WTC11 (cell line): ENCODE results near the gene ZNF607. TPM values are rescaled to one million over a fixed set of nuclear protein-coding genes. Genes with fewer than 3 reads are reported as not detected.
A peak's percentile ranks its signal among the peaks of the same experiment; 100 is the strongest.

Experiments
- ATAC-seq: fragments of 200-7000 bp; cut with Tn5 transposase; 2 replicates; pipeline ENCODE4 v1.10.0; 2021; ENCODE audit warnings: mild to moderate bottlenecking, moderate library complexity
- CTCF ChIA-PET: fragments of 300-600 bp; sonication (Branson Sonifier 250); formaldehyde crosslinking; loops from one replicate; lab custom pipeline; 2021; ENCODE audit warnings: antibody characterized with exemption; lab: Charles Lee
- POLR2A ChIA-PET: fragments of 350-600 bp; sonication (Branson Sonifier 250); formaldehyde crosslinking; loops from one replicate; lab custom pipeline; 2021; ENCODE audit warnings: antibody characterized with exemption; lab: Charles Lee
- DNase-seq: peaks from one replicate; pipeline ENCODE4 v3.0.0; 2021; ENCODE audit warnings: low spot score
- H3K27ac Mint-ChIP-seq: 2 replicates; pipeline ENCODE4 v1.8.0; 2021; ENCODE audit warnings: mixed read lengths
- H3K27me3 Mint-ChIP-seq: 2 replicates; pipeline ENCODE4 v1.8.0; 2021; ENCODE audit warnings: low read depth, mild to moderate bottlenecking, moderate library complexity, mixed read lengths
- H3K36me3 Mint-ChIP-seq: 2 replicates; pipeline ENCODE4 v1.8.0; 2021; ENCODE audit warnings: mixed read lengths
- H3K4me1 Mint-ChIP-seq: 2 replicates; pipeline ENCODE4 v1.8.0; 2022; ENCODE audit warnings: mixed read lengths
- H3K4me3 Mint-ChIP-seq: 2 replicates; pipeline ENCODE4 v1.8.0; 2021; ENCODE audit warnings: mild to moderate bottlenecking, moderate library complexity, mixed read lengths
- H3K9me3 Mint-ChIP-seq: 2 replicates; pipeline ENCODE4 v1.8.0; 2021; ENCODE audit warnings: mixed read lengths
- ATF1 ChIP-seq: sonication (generic); formaldehyde crosslinking; IDR thresholded peaks from 2 replicates; pipeline ENCODE4 v1.8.1; 2023; ENCODE audit warnings: mild to moderate bottlenecking, moderate library complexity, missing genetic modification reagents
- E2F4 ChIP-seq: sonication (generic); formaldehyde crosslinking; IDR thresholded peaks from 2 replicates; pipeline ENCODE4 v1.8.1; 2022; ENCODE audit warnings: low read depth, mild to moderate bottlenecking, moderate library complexity, missing genetic modification reagents, borderline replicate concordance
- ETV6 ChIP-seq: sonication (generic); formaldehyde crosslinking; IDR thresholded peaks from 2 replicates; pipeline ENCODE4 v1.8.1; 2022; ENCODE audit warnings: mild to moderate bottlenecking, missing genetic modification reagents
- FOXP1 ChIP-seq: sonication (generic); formaldehyde crosslinking; IDR thresholded peaks from 2 replicates; pipeline ENCODE4 v1.8.0; 2022; ENCODE audit warnings: missing genetic modification reagents, mild to moderate bottlenecking, moderate library complexity, borderline replicate concordance
- IRF2 ChIP-seq: sonication (generic); formaldehyde crosslinking; IDR thresholded peaks from 2 replicates; pipeline ENCODE4 v1.8.0; 2022; ENCODE audit warnings: low read depth, missing genetic modification reagents, borderline replicate concordance
- JAZF1 ChIP-seq: fragments of 250-450 bp; sonication (Bioruptor Pico); IDR thresholded peaks from 2 replicates; pipeline ENCODE4 v1.9.0; 2021; ENCODE audit warnings: moderate library complexity, mild to moderate bottlenecking, inconsistent platforms
- JUN ChIP-seq: sonication (generic); formaldehyde crosslinking; IDR thresholded peaks from 2 replicates; pipeline ENCODE4 v1.8.0; 2023; ENCODE audit warnings: mild to moderate bottlenecking, missing genetic modification reagents
- MXD4 ChIP-seq: fragments of 250-450 bp; sonication (Bioruptor Pico); IDR thresholded peaks from 2 replicates; pipeline ENCODE4 v1.8.0; 2021; ENCODE audit warnings: mild to moderate bottlenecking, moderate library complexity, borderline replicate concordance
- MYBL2 ChIP-seq: sonication (generic); formaldehyde crosslinking; IDR thresholded peaks from 2 replicates; pipeline ENCODE4 v1.8.1; 2023; ENCODE audit warnings: mild to moderate bottlenecking, moderate library complexity, missing genetic modification reagents
- NFATC4 ChIP-seq: fragments of 250-450 bp; sonication (Bioruptor Pico); IDR thresholded peaks from 2 replicates; pipeline ENCODE4 v1.9.0; 2021; ENCODE audit warnings: mild to moderate bottlenecking
- NFYB ChIP-seq: sonication (generic); formaldehyde crosslinking; conservative IDR thresholded peaks from 2 replicates; pipeline ENCODE4 v1.8.0; 2022; ENCODE audit warnings: low read depth, missing genetic modification reagents
- PRRX2 ChIP-seq: fragments of 250-450 bp; sonication (Bioruptor Pico); IDR thresholded peaks from 2 replicates; pipeline ENCODE4 v1.8.0; 2021; ENCODE audit warnings: mild to moderate bottlenecking
- RELA ChIP-seq: sonication (generic); formaldehyde crosslinking; IDR thresholded peaks from 2 replicates; pipeline ENCODE4 v1.8.1; 2022; ENCODE audit warnings: missing genetic modification reagents, mild to moderate bottlenecking, borderline replicate concordance
- RORB ChIP-seq: fragments of 250-450 bp; sonication (Bioruptor Pico); IDR thresholded peaks from 2 replicates; pipeline ENCODE4 v1.9.0; 2021; ENCODE audit warnings: mild to moderate bottlenecking
- SMAD4 ChIP-seq: sonication (generic); formaldehyde crosslinking; IDR thresholded peaks from 2 replicates; pipeline ENCODE4 v1.8.0; 2022; ENCODE audit warnings: mild to moderate bottlenecking, missing genetic modification reagents
- SOX15 ChIP-seq: fragments of 250-450 bp; sonication (Bioruptor Pico); IDR thresholded peaks from 2 replicates; pipeline ENCODE4 v1.9.0; 2021; ENCODE audit warnings: mild to moderate bottlenecking
- ZMAT4 ChIP-seq: fragments of 250-450 bp; sonication (Bioruptor Pico); IDR thresholded peaks from 2 replicates; pipeline ENCODE4 v1.9.0; 2021; ENCODE audit warnings: mild to moderate bottlenecking
- ZNF138 ChIP-seq: sonication (generic); formaldehyde crosslinking; conservative IDR thresholded peaks from 2 replicates; pipeline ENCODE4 v1.8.1; 2022; ENCODE audit warnings: mild to moderate bottlenecking, moderate library complexity, missing genetic modification reagents
- ZNF317 ChIP-seq: sonication (generic); formaldehyde crosslinking; IDR thresholded peaks from 2 replicates; pipeline ENCODE4 v1.8.1; 2023; ENCODE audit warnings: low read depth, mild to moderate bottlenecking, moderate library complexity, missing genetic modification reagents, borderline replicate concordance
- ZNF423 ChIP-seq: fragments of 250-450 bp; sonication (Bioruptor Pico); IDR thresholded peaks from 2 replicates; pipeline ENCODE4 v2.1.2; 2022; ENCODE audit warnings: mild to moderate bottlenecking, moderate library complexity
- total RNA-seq: library from RNA; stranded (reverse); gene quantifications from 3 replicates; pipeline ENCODE4 v1.2.3, GENCODE V29; 2021
- TF ChIP-seq, protein P1 (sequence below): sonication (generic); formaldehyde crosslinking; IDR thresholded peaks from 2 replicates; pipeline ENCODE4 v1.8.1; 2022; ENCODE audit warnings: mild to moderate bottlenecking, moderate library complexity, missing genetic modification reagents
- TF ChIP-seq, protein P2 (sequence below): sonication (generic); formaldehyde crosslinking; IDR thresholded peaks from 2 replicates; pipeline ENCODE4 v1.8.1; 2023; ENCODE audit warnings: mild to moderate bottlenecking, missing genetic modification reagents, moderate library complexity
- TF ChIP-seq, protein P3 (sequence below): sonication (generic); formaldehyde crosslinking; IDR thresholded peaks from 2 replicates; pipeline ENCODE4 v1.8.1; 2023; ENCODE audit warnings: mild to moderate bottlenecking, missing genetic modification reagents
- TF ChIP-seq, protein P4 (sequence below): sonication (generic); formaldehyde crosslinking; IDR thresholded peaks from 2 replicates; pipeline ENCODE4 v1.8.1; 2023; ENCODE audit warnings: mild to moderate bottlenecking, missing genetic modification reagents, moderate library complexity
- TF ChIP-seq, protein P5 (sequence below): sonication (generic); formaldehyde crosslinking; IDR thresholded peaks from 2 replicates; pipeline ENCODE4 v1.8.0; 2023; ENCODE audit warnings: mild to moderate bottlenecking, missing genetic modification reagents
- TF ChIP-seq, protein P6 (sequence below): sonication (generic); formaldehyde crosslinking; IDR thresholded peaks from 2 replicates; pipeline ENCODE4 v1.8.1; 2022; ENCODE audit warnings: missing genetic modification reagents, borderline replicate concordance

The ZNF607 gene
- total RNA-seq, 1 experiment from 2014 or later, result 17.5 TPM

- Mint-ChIP-seq H3K27ac (no peak overlapping the region), H3K27me3 (no peaks in the 10 kb centered on the region), H3K4me1 (no peaks in the 10 kb centered on the region), H3K36me3 (no peaks in the 10 kb centered on the region), H3K9me3 (no peaks in the 10 kb centered on the region), H3K4me3 (no peak overlapping the region)
- DNase-seq, result no peak
- ChIA-PET CTCF (interaction anchor here (0.6 to 1.8 kb wide), 2 partner anchors 33 to 82 kb away, joined by 3 read pairs; no protein-coding TSS in a partner anchor), POLR2A (interaction anchor here (0.7 kb wide), 1 partner anchor 134 kb away, joined by 3 read pairs; no protein-coding TSS in a partner anchor)
- TF ChIP-seq, protein P1, sequence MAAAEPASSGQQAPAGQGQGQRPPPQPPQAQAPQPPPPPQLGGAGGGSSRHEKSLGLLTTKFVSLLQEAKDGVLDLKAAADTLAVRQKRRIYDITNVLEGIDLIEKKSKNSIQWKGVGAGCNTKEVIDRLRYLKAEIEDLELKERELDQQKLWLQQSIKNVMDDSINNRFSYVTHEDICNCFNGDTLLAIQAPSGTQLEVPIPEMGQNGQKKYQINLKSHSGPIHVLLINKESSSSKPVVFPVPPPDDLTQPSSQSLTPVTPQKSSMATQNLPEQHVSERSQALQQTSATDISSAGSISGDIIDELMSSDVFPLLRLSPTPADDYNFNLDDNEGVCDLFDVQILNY, result no peak
- TF ChIP-seq, protein P2, sequence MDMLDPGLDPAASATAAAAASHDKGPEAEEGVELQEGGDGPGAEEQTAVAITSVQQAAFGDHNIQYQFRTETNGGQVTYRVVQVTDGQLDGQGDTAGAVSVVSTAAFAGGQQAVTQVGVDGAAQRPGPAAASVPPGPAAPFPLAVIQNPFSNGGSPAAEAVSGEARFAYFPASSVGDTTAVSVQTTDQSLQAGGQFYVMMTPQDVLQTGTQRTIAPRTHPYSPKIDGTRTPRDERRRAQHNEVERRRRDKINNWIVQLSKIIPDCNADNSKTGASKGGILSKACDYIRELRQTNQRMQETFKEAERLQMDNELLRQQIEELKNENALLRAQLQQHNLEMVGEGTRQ (CRISPR knock-in tag), result no peak
- TF ChIP-seq JUN (CRISPR knock-in tag), result no peak
- TF ChIP-seq NFYB (CRISPR knock-in tag), result no peak
- TF ChIP-seq ZNF423 (CRISPR knock-in tag), result no peak
- no peak for TF ChIP-seq SMAD4 (CRISPR knock-in tag)
- no peak for TF ChIP-seq ZMAT4 (CRISPR knock-in tag)
- TF ChIP-seq RELA, result no peak
- no peak for TF ChIP-seq ZNF317
- no peak for TF ChIP-seq MYBL2 (CRISPR knock-in tag)
- no peak for TF ChIP-seq PRRX2 (CRISPR knock-in tag)
- TF ChIP-seq JAZF1 (CRISPR knock-in tag), result no peak
- no peak for TF ChIP-seq IRF2 (CRISPR knock-in tag)
- no peak for TF ChIP-seq FOXP1 (CRISPR knock-in tag)
- TF ChIP-seq NFATC4 (CRISPR knock-in tag), result no peak
- TF ChIP-seq SOX15 (CRISPR knock-in tag), result no peak
- no peak for TF ChIP-seq RORB (CRISPR knock-in tag)
- no peak for TF ChIP-seq ETV6
- TF ChIP-seq, protein P3, sequence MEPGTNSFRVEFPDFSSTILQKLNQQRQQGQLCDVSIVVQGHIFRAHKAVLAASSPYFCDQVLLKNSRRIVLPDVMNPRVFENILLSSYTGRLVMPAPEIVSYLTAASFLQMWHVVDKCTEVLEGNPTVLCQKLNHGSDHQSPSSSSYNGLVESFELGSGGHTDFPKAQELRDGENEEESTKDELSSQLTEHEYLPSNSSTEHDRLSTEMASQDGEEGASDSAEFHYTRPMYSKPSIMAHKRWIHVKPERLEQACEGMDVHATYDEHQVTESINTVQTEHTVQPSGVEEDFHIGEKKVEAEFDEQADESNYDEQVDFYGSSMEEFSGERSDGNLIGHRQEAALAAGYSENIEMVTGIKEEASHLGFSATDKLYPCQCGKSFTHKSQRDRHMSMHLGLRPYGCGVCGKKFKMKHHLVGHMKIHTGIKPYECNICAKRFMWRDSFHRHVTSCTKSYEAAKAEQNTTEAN (CRISPR knock-in tag), result no peak
- TF ChIP-seq, protein P4, sequence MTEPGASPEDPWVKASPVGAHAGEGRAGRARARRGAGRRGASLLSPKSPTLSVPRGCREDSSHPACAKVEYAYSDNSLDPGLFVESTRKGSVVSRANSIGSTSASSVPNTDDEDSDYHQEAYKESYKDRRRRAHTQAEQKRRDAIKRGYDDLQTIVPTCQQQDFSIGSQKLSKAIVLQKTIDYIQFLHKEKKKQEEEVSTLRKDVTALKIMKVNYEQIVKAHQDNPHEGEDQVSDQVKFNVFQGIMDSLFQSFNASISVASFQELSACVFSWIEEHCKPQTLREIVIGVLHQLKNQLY, result no peak
- ATAC-seq, result no peak
These were observed 5.6 kb upstream of the ZNF607 start for GRCh38 chr19:37725181-37725580.

GRCh38 chr19:37719927-37720265, 335 bp upstream of the ZNF607 start:
- POLR2A ChIA-PET, result interaction anchor here (0.6 kb wide), 1 partner anchor 28 kb away, joined by 3 read pairs; no protein-coding TSS in a partner anchor
- no peaks in the 10 kb centered on the region for H3K9me3 Mint-ChIP-seq
- TF ChIP-seq ZNF423 (CRISPR knock-in tag) (peak; percentile 40; the same call in 1 of the 2 replicates), SMAD4 (CRISPR knock-in tag) (no peak), E2F4 (CRISPR knock-in tag) (no peak), ZNF138 (CRISPR knock-in tag) (no peak), MXD4 (CRISPR knock-in tag) (no peak), ATF1 (CRISPR knock-in tag) (no peak), ZMAT4 (CRISPR knock-in tag) (no peak)
- TF ChIP-seq, protein P5, sequence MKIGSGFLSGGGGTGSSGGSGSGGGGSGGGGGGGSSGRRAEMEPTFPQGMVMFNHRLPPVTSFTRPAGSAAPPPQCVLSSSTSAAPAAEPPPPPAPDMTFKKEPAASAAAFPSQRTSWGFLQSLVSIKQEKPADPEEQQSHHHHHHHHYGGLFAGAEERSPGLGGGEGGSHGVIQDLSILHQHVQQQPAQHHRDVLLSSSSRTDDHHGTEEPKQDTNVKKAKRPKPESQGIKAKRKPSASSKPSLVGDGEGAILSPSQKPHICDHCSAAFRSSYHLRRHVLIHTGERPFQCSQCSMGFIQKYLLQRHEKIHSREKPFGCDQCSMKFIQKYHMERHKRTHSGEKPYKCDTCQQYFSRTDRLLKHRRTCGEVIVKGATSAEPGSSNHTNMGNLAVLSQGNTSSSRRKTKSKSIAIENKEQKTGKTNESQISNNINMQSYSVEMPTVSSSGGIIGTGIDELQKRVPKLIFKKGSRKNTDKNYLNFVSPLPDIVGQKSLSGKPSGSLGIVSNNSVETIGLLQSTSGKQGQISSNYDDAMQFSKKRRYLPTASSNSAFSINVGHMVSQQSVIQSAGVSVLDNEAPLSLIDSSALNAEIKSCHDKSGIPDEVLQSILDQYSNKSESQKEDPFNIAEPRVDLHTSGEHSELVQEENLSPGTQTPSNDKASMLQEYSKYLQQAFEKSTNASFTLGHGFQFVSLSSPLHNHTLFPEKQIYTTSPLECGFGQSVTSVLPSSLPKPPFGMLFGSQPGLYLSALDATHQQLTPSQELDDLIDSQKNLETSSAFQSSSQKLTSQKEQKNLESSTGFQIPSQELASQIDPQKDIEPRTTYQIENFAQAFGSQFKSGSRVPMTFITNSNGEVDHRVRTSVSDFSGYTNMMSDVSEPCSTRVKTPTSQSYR, result no peak
- TF ChIP-seq, protein P6, sequence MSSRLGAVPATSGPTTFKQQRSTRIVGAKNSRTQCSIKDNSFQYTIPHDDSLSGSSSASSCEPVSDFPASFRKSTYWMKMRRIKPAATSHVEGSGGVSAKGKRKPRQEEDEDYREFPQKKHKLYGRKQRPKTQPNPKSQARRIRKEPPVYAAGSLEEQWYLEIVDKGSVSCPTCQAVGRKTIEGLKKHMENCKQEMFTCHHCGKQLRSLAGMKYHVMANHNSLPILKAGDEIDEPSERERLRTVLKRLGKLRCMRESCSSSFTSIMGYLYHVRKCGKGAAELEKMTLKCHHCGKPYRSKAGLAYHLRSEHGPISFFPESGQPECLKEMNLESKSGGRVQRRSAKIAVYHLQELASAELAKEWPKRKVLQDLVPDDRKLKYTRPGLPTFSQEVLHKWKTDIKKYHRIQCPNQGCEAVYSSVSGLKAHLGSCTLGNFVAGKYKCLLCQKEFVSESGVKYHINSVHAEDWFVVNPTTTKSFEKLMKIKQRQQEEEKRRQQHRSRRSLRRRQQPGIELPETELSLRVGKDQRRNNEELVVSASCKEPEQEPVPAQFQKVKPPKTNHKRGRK (CRISPR knock-in tag), result no peak

More at GRCh38 chr19:37719927-37720265, 335 bp upstream of the ZNF607 start:
- Mint-ChIP-seq H3K27me3 (no peaks in the 10 kb centered on the region), H3K36me3 (no peaks in the 10 kb centered on the region), H3K4me3 (peak overlapping the region; percentile 89), H3K27ac (no peak overlapping the region), H3K4me1 (peaks cover 24% of the 10 kb centered on the region)
- CTCF ChIA-PET, result interaction anchor here (0.6 to 2.4 kb wide), 16 partner anchors 8 to 385 kb away, joined by 3 to 13 read pairs (median 4); partner anchors contain the start of genes ZNF540, ZNF571, ZNF573 and ZNF793
- ATAC-seq, result no peak
- no peak for DNase-seq
